GM21528 (cell line): Measurements from ENCODE around the gene CHST2.
A peak's percentile ranks its signal among the peaks of the same experiment; 100 is the strongest.

Source experiments
- ATAC-seq: cut with Tn5 transposase; IDR thresholded peaks from one replicate; pipeline ENCODE4 v1.9.1; 2021; ENCODE audit warnings: mild to moderate bottlenecking, moderate library complexity; ENCODE audit not compliant: unreplicated experiment, low FRiP score

The CHST2 gene

DNA sequence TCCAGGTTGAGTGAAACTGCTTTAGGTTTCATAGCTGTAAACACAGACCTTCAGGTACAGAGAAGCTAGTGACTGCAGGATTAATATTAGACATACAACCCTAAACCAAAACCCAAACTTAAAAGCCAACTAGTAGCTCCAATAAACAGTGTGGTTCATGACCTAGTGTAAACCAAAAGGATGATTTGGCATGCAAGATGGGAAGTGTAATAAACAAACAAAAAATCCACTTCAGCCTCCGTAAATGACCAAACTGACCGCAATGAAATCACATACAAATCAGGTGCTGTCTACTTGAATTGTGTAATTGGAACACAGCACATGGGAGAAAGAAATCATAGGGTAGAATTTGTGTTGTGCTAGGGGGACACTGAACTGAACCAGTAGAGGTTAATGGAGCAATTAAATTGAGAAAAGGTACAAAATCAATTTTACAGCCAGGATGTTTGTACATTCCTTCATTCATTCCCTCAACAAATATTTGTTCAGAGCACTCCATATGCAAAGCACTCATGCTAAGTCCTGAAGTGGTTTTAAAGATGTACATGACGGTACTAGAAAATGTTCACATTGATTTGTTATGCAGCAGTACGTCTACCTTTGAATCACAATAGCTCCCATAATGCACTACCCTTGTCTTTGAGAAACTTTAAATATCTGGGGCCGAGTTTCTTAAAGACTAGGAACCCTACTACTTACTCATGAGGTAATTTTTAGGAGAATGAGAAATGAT, 21.4 kb upstream of the CHST2 start:
- no peak for ATAC-seq

DNA sequence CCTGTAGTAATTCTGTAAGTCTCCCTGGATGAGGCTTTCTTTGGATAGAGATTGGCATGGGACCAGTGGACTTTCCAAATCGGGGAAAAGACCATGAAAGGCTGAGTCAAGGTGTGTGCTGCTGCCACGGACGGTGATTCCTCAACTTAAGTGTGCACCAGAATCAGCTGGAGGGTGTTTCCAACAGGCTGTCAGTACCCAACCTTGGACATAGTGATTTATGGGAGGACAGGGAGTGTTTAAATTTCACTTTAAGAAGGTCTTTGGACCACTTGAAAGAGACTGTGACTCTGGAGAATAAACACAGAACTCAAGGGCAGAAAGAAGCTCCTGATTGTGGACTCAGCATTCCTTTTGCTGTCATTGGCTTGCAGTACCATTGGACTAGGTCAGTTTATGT, 20.4 kb upstream of the CHST2 start:
- ATAC-seq: no peak

DNA sequence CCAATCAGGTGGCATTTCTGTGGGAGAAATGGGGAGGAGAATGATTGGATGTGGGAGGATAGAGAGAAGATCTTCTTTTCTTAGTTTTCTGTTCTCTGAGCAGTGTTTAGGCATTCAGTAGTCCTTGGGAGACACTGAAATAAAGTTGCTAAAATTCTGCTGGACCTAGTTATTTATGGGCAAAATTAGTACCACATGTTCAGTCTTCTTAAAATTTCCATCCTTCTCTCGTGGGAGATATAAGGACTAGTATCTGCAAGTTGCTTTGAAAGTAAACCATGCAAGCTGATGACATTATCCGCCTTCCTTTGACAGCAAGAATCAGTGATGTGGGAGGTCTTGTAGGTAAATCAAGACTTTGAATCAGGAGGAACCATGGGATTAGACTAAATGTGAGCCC, 19.9 kb upstream of the CHST2 start:
- ATAC-seq: no peak

DNA sequence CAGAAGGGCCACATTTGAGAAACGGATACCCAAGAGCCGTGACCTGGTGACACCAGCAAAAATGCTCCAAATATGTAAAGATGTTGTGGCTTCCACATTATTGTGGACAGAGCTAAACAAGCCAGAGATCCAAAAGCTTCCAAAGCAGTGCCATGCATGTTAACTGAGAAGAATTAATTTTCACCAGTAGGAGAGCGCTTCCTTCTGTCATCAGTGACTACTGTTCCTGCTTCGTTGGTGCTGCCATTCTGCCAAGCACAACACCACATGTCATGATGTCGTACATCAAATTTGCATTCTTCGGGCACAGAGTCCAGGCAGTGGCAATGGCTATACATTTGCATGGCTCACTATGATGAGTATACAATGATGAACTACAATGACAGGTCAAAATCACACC, 19.1 kb upstream of the CHST2 start:
- no peak for ATAC-seq

DNA sequence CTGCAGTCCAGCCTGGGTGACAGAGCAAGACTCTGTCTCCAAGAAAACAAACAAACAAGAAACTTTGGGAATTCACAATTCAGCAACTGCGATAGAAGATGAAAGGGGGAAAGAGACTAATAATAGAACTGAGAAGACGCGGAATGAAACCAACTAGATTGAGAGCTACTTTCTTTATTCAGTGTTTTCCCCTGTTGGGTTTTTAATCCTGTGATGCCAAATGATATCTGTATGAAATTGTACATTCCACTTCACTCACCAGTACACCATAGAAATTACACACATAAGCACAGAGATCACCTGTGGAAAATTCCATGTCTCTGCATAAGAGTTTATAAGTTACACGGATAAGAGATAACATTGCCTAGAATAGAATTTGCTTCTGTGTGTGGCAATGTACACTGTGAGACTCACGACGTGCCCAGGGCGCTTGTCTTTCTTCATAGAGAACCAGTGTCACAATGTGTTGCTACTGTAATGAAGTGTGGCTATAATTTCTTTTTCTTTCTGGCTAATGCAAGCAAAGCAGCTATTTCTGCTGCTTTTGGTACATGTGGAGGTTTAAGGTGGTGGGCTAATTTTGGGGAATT, 17.7 kb upstream of the CHST2 start:
- ATAC-seq: no peak

DNA sequence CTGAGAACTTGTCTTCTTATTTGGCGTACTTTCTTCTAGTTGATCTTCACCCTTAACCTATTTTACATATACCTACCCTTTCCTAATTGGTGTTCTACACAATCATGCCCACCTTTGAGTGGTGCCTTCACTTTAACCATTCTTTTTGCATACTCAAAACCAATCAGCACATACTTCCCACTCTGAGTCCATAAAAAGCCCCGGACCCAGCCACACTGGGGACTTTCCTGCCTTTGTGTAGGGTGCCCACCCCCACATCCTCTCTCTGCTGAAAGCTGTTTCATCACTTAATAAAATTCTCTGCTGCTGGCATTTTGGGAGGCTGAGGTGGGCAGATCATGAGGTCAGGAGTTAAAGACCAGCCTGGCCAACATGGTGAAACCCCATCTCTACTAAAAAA, 15.9 kb upstream of the CHST2 start:
- ATAC-seq: no peak

DNA sequence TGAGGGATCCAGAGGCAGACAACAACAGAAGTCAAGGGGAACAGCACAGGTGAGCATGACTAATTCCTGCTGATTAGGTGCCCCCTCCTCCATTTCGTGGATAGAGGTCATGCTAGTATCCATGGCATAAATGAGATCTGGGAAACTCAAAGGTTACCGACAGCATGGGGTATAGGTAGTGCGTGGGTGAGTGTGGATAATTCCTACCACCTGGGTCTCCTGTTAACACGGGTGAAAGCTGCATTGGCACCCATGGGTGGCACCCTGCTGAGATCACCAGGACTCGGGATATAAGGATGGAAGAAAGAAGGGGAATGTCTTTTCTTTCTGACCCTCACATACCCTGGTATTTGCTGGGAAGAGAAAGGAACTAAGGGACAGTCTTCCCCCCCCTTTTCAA, 14.4 kb upstream of the CHST2 start:
- ATAC-seq: no peak

DNA sequence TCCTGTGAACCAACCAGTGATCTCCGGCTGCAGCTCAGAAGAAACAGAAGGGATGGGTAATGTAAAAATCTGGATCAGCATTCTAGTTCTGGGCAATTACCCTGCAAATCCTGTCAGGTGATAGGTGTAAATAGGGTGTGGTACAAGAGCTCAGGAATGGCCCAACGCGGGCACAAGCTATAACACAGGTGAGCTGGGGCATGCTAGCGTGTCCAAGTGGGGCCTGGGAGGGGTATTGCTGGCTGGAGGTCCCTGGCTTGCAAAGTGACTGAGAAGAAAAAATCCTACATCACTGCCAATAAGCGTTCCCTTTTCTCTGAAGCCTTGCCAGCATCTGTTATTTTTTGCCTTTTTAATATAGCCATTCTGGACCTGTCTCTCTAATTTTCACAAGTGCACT, 9.7 kb upstream of the CHST2 start:
- ATAC-seq: no peak

DNA sequence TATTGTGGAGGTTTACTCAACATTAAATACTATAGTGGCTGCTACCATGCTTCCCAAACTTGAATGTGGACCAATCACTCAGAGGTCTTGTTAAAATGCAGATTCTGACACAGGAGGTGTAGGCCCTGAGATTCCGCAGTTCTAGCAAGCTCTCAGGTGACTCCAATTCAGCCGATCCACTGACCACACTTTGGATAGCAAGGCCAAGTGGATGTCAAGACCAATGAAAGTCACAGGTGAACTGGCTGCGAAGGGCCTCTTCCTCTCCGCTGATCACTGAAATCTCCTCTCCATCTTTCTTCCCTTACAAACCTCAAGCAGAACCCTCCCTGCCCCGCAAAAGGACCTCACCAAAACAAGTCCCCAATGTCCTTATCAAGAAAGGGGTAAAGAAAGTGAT, 9.2 kb upstream of the CHST2 start:
- ATAC-seq: no peak

DNA sequence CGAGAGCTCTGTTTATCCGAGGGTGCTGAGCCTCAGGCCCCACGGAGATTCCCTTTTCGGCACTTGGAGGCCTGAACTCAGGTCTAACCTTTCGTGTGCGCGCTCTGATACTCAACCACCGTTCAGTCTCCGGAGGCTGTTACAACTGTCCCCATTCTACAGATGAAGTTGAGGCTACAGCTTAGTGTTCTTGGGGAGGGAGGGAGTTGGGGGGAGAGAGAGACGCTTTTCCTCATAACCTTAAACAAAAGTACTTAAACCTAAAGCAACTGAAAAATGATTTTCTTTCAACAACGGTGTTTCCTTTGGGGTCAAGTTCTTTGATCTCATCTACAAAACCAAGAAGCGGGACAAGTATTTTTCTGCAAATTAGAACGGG, 952 bp upstream of the CHST2 start:
- ATAC-seq: no peak

DNA sequence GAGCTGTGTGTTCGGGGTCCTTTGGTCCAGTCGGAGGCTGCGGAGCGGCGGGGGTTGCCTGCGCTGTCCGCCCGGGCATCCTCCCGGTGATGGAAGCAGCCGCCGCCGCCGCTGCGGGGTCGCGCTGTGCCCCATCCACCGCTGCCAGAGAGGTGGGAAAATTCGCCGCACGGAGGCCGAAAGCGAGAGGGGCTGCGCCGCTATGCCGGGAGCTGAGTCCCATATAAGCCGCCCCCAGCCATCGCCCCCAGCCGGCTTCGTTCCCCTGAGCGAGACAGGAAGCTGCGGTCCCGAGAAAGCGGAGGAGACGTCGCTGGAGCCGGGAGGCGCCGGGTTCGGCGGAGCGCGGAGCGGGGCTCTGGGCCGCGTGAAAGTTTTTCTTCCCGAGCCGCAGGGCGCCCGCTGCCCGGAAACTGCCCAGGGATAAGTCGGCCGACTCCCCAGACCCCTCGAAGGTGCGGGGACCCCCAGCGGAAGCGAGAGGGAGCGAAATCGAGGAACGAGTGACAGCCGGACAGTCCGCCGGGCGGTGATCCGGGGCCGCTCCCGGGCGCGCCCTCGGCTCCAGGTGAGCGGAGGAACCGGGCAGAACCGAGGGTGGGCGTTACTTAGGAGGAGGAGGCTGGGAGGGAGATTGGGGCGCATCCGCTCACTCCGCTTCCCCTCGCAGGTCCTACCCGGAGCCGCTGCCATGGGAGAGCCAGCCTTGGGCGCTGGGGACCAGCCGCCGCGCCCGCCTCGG, 574 bp downstream of the CHST2 start:
- peak; percentile 21 for ATAC-seq

DNA sequence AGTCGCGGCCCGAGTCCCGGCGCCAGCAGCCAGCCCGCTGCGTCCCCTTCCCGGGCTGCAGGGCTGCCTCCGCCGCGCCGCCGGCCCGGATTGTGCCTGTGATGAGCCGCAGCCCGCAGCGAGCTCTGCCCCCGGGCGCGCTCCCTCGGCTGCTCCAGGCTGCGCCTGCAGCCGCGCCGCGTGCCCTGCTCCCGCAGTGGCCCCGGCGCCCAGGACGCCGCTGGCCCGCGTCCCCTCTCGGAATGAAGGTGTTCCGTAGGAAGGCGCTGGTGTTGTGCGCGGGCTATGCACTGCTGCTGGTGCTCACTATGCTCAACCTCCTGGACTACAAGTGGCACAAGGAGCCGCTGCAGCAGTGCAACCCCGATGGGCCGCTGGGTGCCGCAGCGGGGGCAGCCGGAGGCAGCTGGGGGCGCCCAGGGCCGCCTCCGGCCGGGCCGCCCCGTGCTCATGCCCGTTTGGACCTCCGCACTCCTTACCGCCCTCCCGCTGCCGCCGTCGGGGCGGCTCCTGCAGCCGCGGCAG, 1.2 kb downstream of the CHST2 start:
- ATAC-seq: peak; percentile 35

DNA sequence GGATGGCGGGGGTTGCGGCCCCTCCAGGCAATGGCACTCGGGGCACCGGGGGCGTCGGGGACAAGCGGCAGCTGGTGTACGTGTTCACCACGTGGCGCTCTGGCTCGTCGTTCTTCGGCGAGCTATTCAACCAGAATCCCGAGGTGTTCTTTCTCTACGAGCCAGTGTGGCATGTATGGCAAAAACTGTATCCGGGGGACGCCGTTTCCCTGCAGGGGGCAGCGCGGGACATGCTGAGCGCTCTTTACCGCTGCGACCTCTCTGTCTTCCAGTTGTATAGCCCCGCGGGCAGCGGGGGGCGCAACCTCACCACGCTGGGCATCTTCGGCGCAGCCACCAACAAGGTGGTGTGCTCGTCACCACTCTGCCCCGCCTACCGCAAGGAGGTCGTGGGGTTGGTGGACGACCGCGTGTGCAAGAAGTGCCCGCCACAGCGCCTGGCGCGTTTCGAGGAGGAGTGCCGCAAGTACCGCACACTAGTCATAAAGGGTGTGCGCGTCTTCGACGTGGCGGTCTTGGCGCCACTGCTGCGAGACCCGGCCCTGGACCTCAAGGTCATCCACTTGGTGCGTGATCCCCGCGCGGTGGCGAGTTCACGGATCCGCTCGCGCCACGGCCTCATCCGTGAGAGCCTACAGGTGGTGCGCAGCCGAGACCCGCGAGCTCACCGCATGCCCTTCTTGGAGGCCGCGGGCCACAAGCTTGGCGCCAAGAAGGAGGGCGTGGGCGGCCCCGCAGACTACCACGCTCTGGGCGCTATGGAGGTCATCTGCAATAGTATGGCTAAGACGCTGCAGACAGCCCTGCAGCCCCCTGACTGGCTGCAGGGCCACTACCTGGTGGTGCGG, 1.9 kb downstream of the CHST2 start:
- ATAC-seq: peak; percentile 7

DNA sequence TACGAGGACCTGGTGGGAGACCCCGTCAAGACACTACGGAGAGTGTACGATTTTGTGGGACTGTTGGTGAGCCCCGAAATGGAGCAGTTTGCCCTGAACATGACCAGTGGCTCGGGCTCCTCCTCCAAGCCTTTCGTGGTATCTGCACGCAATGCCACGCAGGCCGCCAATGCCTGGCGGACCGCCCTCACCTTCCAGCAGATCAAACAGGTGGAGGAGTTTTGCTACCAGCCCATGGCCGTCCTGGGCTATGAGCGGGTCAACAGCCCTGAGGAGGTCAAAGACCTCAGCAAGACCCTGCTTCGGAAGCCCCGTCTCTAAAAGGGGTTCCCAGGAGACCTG, 2.5 kb downstream of the CHST2 start:
- ATAC-seq: no peak

DNA sequence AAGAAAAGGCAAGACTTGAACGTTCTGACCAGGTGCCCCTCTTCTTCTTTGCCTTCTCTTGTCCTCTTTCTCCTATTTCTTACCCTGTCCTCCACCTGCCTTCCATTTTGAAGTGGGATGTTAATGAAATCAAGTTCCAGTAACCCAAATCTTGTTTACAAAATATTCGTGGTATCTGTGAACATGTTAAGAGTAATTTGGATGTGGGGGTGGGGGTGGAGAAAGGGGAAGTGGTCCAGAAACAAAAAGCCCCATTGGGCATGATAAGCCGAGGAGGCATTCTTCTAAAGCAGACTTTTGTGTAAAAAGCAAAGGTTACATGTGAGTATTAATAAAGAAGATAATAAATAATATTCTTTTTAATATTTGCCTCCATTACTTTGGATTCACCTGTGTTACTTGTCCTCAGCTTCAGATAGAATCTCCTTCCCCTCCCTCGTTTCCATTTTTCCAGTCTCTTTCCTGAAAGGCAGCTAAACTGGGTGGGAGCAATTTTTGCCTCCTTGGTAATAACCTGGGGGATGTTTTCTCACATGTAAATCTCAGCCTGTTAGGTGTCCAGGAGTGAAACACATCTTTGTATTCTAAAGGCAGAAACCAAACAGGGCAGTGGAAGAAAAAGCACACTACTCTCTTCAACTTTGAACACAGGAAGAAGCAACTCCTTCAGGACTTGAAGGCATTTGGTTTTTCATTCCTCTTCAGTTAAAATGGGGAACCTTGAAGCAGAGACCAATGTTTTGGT, 3.2 kb downstream of the CHST2 start:
- ATAC-seq: no peak

DNA sequence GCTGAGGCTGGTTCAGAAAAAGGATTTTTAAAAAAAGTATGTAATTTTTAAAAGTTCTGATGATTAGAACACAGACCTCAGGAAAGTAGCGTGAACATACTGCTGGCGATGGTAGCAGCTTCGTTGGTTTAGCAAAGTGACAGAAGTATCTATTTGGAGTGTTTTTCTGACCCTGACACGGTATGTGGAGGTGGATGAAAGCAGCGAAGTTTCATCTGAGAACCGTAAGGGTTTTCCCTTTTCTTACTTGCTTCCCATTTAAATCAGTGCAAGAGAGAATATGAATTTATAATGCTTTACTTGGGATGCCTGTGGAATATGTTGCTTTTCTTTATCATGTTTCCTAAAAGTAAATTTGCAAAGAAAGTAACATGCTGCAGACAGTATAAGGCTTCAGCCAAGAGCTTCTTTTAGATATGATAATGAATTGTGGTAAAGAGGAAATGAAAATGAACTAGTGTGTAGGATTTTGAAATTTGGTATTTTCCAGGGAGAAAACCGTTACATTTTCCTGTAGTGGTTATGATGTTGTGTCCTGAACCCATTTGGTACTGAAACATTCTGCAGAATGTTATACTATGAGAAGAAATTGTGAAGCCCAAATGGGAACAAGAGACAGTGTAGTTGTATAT, 3.9 kb downstream of the CHST2 start:
- ATAC-seq: no peak

DNA sequence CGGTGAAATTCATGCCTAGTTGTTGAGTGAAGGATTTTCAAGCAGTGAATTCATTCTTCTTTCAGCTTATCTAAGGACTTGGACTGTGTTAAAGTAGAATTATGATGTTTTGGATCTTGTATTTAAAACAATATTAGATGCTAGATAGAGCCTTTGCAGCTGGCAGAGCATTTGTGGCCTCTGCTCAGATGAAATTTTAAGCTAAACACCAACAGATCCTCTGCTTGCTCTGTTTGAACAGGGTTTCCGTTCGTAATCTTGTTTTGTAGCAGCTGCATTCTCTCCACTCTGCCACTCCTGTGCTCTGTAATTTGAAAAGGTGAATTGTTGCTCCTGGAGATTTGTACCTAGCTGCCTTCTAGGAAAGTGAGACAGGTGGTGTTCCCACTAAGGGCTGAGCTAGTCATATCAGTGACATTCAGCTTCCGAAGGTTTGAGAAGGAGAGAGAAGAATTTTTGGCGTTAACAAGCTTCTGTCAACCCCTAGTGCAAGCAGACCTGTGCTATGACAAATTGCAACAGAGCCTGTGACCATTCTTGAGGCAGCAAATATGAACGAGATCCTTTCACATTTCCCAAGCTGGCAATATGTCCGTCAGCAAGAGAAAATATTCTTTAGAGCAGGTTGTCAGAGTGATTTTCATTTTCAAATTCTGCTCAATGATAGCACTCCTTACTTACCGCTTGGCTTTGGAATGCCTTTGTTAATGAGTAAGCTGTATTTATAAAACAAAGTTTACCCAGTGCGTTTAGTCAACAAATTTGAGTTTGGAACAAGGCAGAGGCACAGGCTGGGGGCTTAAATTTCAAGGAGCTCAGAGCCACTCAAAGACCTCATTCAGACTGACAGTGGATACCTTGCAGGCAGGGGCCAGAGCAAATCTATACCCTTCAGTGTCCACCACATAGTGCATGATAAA, 5.3 kb downstream of the CHST2 start:
- no peak for ATAC-seq

DNA sequence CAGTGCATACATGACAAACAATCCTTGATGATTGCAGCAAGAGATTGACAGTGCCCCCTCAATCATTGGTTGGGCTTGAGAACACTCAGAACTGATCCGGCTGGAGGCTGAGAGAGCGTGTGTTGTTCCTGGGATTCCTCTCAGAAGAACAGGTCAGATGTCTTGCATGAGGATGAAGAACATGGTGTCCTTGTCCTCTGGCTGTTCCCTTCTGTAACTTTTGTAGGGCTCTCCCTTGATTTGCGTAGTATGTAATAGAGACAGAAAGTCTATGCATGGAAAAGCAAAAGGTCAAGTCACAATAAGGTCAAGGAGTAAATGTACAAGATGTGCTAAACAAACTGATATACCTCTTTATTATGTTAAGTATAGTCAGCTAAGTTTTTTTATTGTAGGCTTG, 8.2 kb downstream of the CHST2 start:
- ATAC-seq: no peak
